HepG2 (cell line): ENCODE measurements around the gene AP3D1. TPM values are rescaled to one million over a fixed set of nuclear protein-coding genes. Genes with fewer than 3 reads are reported as not detected.
A peak's percentile ranks its signal among the peaks of the same experiment; 100 is the strongest.

ENCODE experiments used
- FOXO1 ChIP-seq: sonication (generic); formaldehyde crosslinking; IDR thresholded peaks from 2 replicates; pipeline ENCODE4 v1.4.0; 2020; ENCODE audit warnings: missing genetic modification reagents
- GATA4 ChIP-seq: sonication (generic); IDR thresholded peaks from 2 replicates; pipeline ENCODE4 v1.6.1; 2016; ENCODE audit warnings: antibody characterized with exemption, low read depth, borderline replicate concordance
- KLF12 ChIP-seq: sonication (generic); formaldehyde crosslinking; IDR thresholded peaks from 2 replicates; pipeline ENCODE4 v1.4.0; 2020; ENCODE audit warnings: missing genetic modification reagents, borderline replicate concordance
- NFAT5 ChIP-seq: sonication (generic); formaldehyde crosslinking; IDR thresholded peaks from 2 replicates; pipeline ENCODE4 v1.4.0; 2020; ENCODE audit warnings: missing genetic modification reagents
- PRDM15 ChIP-seq: sonication (generic); formaldehyde crosslinking; IDR thresholded peaks from 2 replicates; pipeline ENCODE4 v1.4.0; 2020; ENCODE audit warnings: missing genetic modification reagents
- RBM39 ChIP-seq: fragments of 200-400 bp; formaldehyde crosslinking; IDR thresholded peaks from one replicate; pipeline ENCODE4 v1.6.1; 2018; ENCODE audit warnings: antibody characterized with exemption, mild to moderate bottlenecking, low read depth, low read length; ENCODE audit not compliant: poor library complexity, severe bottlenecking
- SAFB2 ChIP-seq: sonication (generic); formaldehyde crosslinking; IDR thresholded peaks from 2 replicates; pipeline ENCODE4 v1.5.1; 2020; ENCODE audit warnings: missing genetic modification reagents, low read depth, mild to moderate bottlenecking, borderline replicate concordance
- TFDP2 ChIP-seq: sonication (generic); formaldehyde crosslinking; IDR thresholded peaks from 2 replicates; pipeline ENCODE4 v1.4.0; 2020; ENCODE audit warnings: missing genetic modification reagents
- ZNF138 ChIP-seq: sonication (generic); formaldehyde crosslinking; IDR thresholded peaks from 2 replicates; pipeline ENCODE4 v1.5.0; 2020; ENCODE audit warnings: mild to moderate bottlenecking, low read depth, missing genetic modification reagents
- polyA plus RNA-seq, 8 experiments: library from polyadenylated mRNA; depleted of rRNA in 3 of 8; stranded (reverse) in 7 of 8; unstranded in 1 of 8; fragments of >200 nt; fragmentation: Illumina TruSeq in 4 of 8; extraction: Trizol in 4 of 8; gene quantifications; 2 replicates each; pipeline versions ENCODE4 v1.2.1 to v1.2.3, GENCODE V29; 2011 to 2016; ENCODE audit warnings: low read depth in 4 of 8, missing spikeins in 1 of 8, mixed read lengths in 1 of 8; ENCODE audit not compliant: insufficient read depth in 1 of 8
- total RNA-seq, 5 experiments: library from RNA; depleted of rRNA; stranded (reverse); fragments of >200 nt; fragmentation: Illumina TruSeq; extraction: Trizol; gene quantifications; 2 replicates each; pipeline ENCODE4 v1.2.3, GENCODE V29; 2016; ENCODE audit warnings: low read depth in 1 of 5
- TF ChIP-seq, protein P1 (sequence below): sonication (generic); formaldehyde crosslinking; IDR thresholded peaks from 2 replicates; pipeline ENCODE4 v1.5.1; 2020; ENCODE audit warnings: missing genetic modification reagents, mild to moderate bottlenecking, borderline replicate concordance
- TF ChIP-seq, protein P2 (sequence below): sonication (generic); formaldehyde crosslinking; IDR thresholded peaks from 2 replicates; pipeline ENCODE4 v1.5.0; 2020; ENCODE audit warnings: mild to moderate bottlenecking, missing genetic modification reagents, borderline replicate concordance

Gene AP3D1
- total and polyA plus RNA-seq, 2 of the 13 experiments (the other 11 are each of a cell fraction or from before 2014, with no cell fraction given), result 68.0 to 82.6 TPM

DNA sequence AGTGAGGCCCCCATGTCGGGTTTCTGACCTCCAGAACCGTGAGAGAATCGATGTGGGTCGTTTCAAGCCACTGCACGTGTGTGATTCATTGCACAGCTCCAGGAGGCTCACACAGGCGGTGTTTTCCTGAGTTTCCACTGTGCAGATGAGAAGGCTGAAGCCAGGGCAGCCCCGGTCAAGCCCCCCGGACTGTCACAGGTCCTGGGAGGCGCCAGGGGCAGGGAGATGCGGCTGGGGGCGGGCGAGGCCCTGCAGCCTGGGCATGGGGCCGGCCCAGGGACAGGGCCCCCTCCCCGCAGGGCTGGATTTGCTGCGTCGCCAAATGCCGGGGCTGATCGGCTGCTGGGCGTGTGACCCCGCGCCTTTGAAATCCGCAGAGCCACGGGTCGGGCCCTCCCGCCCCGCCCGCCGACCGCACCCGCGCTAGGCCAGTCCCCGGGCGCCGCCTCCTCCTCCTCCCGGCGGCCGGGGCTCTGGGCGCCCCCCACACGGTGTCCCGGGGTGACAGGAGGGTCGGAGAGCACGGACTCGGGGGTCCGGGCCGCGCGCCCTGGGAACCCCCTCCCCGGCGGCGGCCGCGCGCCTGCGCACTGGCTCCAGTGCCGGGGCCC is 90.4 kb downstream of the AP3D1 start (continued):
- TF ChIP-seq RBM39 (peak; percentile 63), PRDM15 (CRISPR knock-in tag) (peak; percentile 86; the same call in 1 of the 2 replicates), TFDP2 (CRISPR knock-in tag) (peak; percentile 63), NFAT5 (CRISPR knock-in tag) (peak; percentile 72; the same call in 1 of the 2 replicates), KLF12 (CRISPR knock-in tag) (0 out of 2 replicates have a peak, but pooled peaks have one; percentile 13), SAFB2 (CRISPR knock-in tag) (peak; percentile 46; the same call in 1 of the 2 replicates), ZNF138 (CRISPR knock-in tag) (0 out of 2 replicates have a peak, but pooled peaks have one; percentile 39), GATA4 (no peak; the same call in 1 of the 2 replicates), FOXO1 (peak; percentile 16; the same call in 1 of the 2 replicates)
- TF ChIP-seq, protein P1, sequence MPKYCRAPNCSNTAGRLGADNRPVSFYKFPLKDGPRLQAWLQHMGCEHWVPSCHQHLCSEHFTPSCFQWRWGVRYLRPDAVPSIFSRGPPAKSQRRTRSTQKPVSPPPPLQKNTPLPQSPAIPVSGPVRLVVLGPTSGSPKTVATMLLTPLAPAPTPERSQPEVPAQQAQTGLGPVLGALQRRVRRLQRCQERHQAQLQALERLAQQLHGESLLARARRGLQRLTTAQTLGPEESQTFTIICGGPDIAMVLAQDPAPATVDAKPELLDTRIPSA (CRISPR knock-in tag), result 0 out of 2 replicates have a peak, but pooled peaks have one; percentile 66
- TF ChIP-seq, protein P2, sequence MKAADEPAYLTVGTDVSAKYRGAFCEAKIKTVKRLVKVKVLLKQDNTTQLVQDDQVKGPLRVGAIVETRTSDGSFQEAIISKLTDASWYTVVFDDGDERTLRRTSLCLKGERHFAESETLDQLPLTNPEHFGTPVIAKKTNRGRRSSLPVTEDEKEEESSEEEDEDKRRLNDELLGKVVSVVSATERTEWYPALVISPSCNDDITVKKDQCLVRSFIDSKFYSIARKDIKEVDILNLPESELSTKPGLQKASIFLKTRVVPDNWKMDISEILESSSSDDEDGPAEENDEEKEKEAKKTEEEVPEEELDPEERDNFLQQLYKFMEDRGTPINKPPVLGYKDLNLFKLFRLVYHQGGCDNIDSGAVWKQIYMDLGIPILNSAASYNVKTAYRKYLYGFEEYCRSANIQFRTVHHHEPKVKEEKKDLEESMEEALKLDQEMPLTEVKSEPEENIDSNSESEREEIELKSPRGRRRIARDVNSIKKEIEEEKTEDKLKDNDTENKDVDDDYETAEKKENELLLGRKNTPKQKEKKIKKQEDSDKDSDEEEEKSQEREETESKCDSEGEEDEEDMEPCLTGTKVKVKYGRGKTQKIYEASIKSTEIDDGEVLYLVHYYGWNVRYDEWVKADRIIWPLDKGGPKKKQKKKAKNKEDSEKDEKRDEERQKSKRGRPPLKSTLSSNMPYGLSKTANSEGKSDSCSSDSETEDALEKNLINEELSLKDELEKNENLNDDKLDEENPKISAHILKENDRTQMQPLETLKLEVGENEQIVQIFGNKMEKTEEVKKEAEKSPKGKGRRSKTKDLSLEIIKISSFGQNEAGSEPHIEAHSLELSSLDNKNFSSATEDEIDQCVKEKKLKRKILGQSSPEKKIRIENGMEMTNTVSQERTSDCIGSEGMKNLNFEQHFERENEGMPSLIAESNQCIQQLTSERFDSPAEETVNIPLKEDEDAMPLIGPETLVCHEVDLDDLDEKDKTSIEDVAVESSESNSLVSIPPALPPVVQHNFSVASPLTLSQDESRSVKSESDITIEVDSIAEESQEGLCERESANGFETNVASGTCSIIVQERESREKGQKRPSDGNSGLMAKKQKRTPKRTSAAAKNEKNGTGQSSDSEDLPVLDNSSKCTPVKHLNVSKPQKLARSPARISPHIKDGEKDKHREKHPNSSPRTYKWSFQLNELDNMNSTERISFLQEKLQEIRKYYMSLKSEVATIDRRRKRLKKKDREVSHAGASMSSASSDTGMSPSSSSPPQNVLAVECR, result peak; percentile 54
